DND-41 (cell line): Measurements from ENCODE around the gene DNAAF6.
"Not testable (repeated sequence)": the region's sequence is repeated elsewhere in the genome, so short reads cannot be mapped to it uniquely, and the experiment has no call there.

Experiments used
- ATAC-seq: fragments of 200-7000 bp; cut with Tn5 transposase; 3 replicates; pipeline ENCODE4 v1.9.1; 2021; ENCODE audit warnings: low read depth; ENCODE audit not compliant: insufficient read depth
- DNase-seq: peaks from one replicate; pipeline ENCODE4 v3.0.0-alpha.2; 2020
- H2AFZ ChIP-seq: 2 replicates; pipeline ENCODE4 v1.6.0; 2012; ENCODE audit warnings: low read depth, low read length
- H3K27ac ChIP-seq: 2 replicates; pipeline ENCODE4 v1.5.1; 2012; ENCODE audit warnings: low read length, inconsistent platforms
- H3K27me3 ChIP-seq: fragments of 200-600 bp; sonication (generic); 2 replicates; pipeline ENCODE4 v1.6.0; 2012; ENCODE audit warnings: low read length, mild to moderate bottlenecking, inconsistent platforms; ENCODE audit not compliant: insufficient read depth, poor library complexity
- H3K36me3 ChIP-seq: 2 replicates; pipeline ENCODE4 v1.5.1; 2012; ENCODE audit warnings: low read length, inconsistent platforms; ENCODE audit not compliant: insufficient read depth
- H3K4me1 ChIP-seq: 2 replicates; pipeline ENCODE4 v1.5.1; 2012; ENCODE audit warnings: mild to moderate bottlenecking, low read length; ENCODE audit not compliant: insufficient read depth
- H3K4me2 ChIP-seq: 2 replicates; pipeline ENCODE4 v1.6.0; 2012; ENCODE audit warnings: mild to moderate bottlenecking, moderate library complexity, low read length, inconsistent platforms; ENCODE audit not compliant: insufficient read depth
- H3K4me3 ChIP-seq, 2 experiments: fragments of 200-600 bp in 1 of 2; shearing (Covaris generic) in 1 of 2; 2 replicates each; pipeline ENCODE4 v1.5.1; 2012 to 2016; ENCODE audit warnings: inconsistent platforms in 2 of 2, low read length in 2 of 2, mild to moderate bottlenecking in 2 of 2, low read depth in 1 of 2, moderate library complexity in 1 of 2
- H3K79me2 ChIP-seq: 2 replicates; pipeline ENCODE4 v1.6.0; 2012; ENCODE audit warnings: low read length, inconsistent platforms; ENCODE audit not compliant: insufficient read depth
- H3K9ac ChIP-seq: 2 replicates; pipeline ENCODE4 v1.6.0; 2012; ENCODE audit warnings: low read depth, mild to moderate bottlenecking, inconsistent platforms, low read length, moderate library complexity
- H3K9me3 ChIP-seq: 2 replicates; pipeline ENCODE4 v1.5.1; 2012; ENCODE audit warnings: low read length, moderate library complexity, mild to moderate bottlenecking, inconsistent platforms; ENCODE audit not compliant: insufficient read depth, severe bottlenecking
- H4K20me1 ChIP-seq: 2 replicates; pipeline ENCODE4 v1.6.0; 2012; ENCODE audit warnings: low read length; ENCODE audit not compliant: insufficient read depth
- EZH2 ChIP-seq: IDR thresholded peaks from 3 replicates; pipeline ENCODE4 v1.6.1; 2012; ENCODE audit warnings: borderline replicate concordance, low read depth, mild to moderate bottlenecking, moderate library complexity, low read length, inconsistent platforms; ENCODE audit not compliant: severe bottlenecking
- TF ChIP-seq, protein P1 (sequence below): IDR thresholded peaks from 2 replicates; pipeline ENCODE4 v1.5.1; 2012; ENCODE audit warnings: borderline replicate concordance, low read length, moderate library complexity, mild to moderate bottlenecking; ENCODE audit not compliant: poor library complexity, severe bottlenecking; ENCODE audit errors: extremely low read depth

The DNAAF6 gene

DNA sequence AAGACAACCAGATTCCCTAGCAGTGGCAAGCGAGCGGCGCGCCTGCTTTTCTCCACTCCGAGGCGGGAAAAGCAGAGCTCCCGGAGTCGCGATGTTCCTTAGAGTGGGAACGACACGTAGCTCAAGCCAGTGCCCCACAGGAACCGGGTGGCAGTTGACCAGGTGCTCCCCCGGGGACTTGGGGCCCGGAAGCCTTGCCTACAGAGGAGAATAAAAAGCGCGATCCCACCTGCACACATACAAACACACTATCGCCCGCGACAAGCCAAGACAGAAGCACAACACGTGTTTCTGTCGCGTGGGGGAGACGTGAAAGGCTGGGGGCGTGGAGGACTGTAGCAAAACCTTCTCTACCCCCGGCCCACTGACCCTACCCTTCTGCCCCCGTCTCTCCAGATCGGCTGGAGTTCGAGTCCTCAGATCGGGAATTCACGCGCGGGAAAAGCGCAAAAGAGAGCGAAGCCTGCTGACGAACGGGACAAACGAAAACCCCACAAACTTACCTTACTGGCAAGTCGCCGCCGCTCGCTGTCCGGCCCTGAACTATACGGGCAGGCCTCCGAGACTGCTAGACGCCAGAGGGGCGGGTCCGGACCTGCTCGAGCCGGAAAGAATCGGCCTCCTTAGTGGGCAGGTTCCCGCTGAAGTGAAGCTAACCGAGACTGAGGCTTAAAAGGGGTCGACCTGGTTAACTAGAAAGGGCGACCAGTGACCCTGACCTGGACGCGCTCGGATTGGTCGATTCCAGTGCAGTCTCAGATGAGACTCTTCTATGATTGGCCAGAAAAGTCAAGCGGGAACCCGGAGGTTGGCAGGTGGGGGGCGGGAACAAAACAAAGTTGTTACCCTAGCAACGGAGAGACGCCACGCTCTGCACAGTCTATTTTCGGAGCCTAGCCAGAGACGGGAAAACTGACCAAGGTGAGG, at the start of gene DNAAF6, which contains the start of gene NUP62CL:
TSS of gene DNAAF6 (plus strand) at position 842 of the 927 bp plus-strand sequence. CDS start 6,265 bp downstream, outside the sequence.
TSS of gene NUP62CL (minus strand) at position 664 of the 927 bp plus-strand sequence. CDS start 31,287 bp downstream, outside the sequence.
- ATAC-seq, result no peak
- Histone ChIP-seq H3K9me3 (no peaks in the 10 kb centered on the region), H3K79me2 (no peaks in the 10 kb centered on the region), H3K36me3 (no peaks in the 10 kb centered on the region), H3K27me3 (no peaks in the 10 kb centered on the region), H3K4me3 (no peak within 1 kb of the TSS), H2AFZ (no peak within 1 kb of the TSS), H3K9ac (no peak within 1 kb of the TSS), H3K27ac (no peak within 1 kb of the TSS), H4K20me1 (no peaks in the 10 kb centered on the region), H3K4me1 (no peaks in the 10 kb centered on the region), H3K4me2 (no peak within 1 kb of the TSS)
- TF ChIP-seq, protein P1, sequence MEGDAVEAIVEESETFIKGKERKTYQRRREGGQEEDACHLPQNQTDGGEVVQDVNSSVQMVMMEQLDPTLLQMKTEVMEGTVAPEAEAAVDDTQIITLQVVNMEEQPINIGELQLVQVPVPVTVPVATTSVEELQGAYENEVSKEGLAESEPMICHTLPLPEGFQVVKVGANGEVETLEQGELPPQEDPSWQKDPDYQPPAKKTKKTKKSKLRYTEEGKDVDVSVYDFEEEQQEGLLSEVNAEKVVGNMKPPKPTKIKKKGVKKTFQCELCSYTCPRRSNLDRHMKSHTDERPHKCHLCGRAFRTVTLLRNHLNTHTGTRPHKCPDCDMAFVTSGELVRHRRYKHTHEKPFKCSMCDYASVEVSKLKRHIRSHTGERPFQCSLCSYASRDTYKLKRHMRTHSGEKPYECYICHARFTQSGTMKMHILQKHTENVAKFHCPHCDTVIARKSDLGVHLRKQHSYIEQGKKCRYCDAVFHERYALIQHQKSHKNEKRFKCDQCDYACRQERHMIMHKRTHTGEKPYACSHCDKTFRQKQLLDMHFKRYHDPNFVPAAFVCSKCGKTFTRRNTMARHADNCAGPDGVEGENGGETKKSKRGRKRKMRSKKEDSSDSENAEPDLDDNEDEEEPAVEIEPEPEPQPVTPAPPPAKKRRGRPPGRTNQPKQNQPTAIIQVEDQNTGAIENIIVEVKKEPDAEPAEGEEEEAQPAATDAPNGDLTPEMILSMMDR, result no peak
- no peak for TF ChIP-seq EZH2
- DNase-seq, result no peak

DNA sequence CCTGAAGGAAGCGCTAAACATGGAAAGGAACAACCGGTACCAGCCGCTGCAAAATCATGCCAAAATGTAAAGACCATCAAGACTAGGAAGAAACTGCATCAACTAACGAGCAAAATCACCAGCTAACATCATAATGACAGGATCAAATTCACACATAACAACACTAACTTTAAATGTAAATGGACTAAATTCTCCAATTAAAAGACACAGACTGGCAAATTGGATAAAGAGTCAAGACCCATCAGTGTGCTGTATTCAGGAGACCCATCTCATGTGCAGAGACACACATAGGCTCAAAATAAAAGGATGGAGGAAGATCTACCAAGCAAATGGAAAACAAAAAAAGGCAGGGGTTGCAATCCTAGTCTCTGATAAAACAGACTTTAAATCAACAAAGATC, 48.8 kb upstream of the DNAAF6 start:
- H3K27me3 ChIP-seq, H3K27ac ChIP-seq, H2AFZ ChIP-seq, DNase-seq, H3K9me3 ChIP-seq, H3K4me1 ChIP-seq, ATAC-seq, H4K20me1 ChIP-seq, H3K36me3 ChIP-seq, H3K4me3 ChIP-seq, H3K79me2 ChIP-seq, H3K4me2 ChIP-seq, H3K9ac ChIP-seq: not testable (repeated sequence)

DNA sequence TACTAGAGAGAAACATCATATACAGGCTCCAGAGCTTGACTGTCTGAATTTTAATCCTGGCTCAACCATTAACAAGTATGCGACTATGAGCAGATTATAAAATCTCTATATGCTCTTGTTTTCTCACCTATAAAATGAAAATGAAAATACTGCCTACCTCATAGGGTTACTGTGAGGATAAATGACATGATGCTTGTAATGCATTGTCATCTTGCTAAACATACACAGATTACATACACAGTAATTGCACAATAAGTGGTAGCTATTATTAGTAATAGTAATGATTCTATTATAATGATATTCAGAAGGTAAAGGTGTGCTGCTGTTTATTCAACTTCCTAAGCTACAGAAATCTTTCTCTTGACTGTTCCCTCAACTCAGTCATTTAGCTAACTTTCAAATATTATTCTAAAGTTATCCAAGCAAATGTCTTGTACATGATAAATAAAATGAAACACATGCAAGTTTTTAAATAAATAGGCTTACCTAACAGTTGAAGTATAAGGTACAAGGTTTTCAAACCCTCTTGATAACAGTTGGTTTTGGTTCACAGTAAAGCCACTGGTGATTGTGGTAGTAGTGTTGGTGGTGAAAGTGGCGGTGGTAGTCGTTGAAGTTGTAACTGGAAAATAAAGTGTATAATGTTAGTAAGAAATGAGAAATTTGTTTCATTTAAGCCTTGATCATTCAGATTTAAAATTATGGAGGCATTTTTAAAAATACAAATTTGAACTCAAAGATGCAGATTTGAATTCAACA, 39.1 kb upstream of the DNAAF6 start:
- Histone ChIP-seq H2AFZ (no peak overlapping the region), H3K9ac (no peak overlapping the region), H3K27ac (no peak overlapping the region), H3K9me3 (no peaks in the 10 kb centered on the region), H3K4me1 (no peaks in the 10 kb centered on the region), H3K4me3 (no peak overlapping the region), H3K27me3 (no peaks in the 10 kb centered on the region), H3K4me2 (no peak overlapping the region), H3K36me3 (no peaks in the 10 kb centered on the region), H4K20me1 (no peaks in the 10 kb centered on the region), H3K79me2 (no peaks in the 10 kb centered on the region)
- ATAC-seq, result no peak
- TF ChIP-seq, protein P1, result no peak
- no peak for TF ChIP-seq EZH2
- no peak for DNase-seq

DNA sequence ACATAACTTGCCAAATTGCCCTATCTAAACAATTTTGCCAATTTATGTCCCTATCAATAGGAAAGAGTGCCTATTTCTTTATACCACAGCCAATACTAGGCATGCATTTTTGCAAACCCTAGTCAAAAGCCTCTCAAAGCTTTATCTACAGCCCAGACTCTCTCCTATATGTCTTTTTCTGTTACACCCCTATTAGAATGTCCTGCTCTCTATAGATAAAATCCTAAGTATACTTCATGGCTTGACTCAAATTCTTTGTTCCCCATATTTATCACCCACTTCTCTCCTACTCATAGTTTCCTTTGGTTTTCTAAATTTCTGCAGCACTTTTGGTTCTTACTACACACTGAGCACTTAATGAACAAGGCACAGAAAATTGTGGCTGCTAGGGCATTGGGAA, 38.2 kb upstream of the DNAAF6 start:
- Histone ChIP-seq H3K79me2 (no peaks in the 10 kb centered on the region), H3K27ac (no peak overlapping the region), H3K4me1 (no peaks in the 10 kb centered on the region), H3K9me3 (no peaks in the 10 kb centered on the region), H2AFZ (no peak overlapping the region), H3K4me3 (no peak overlapping the region), H4K20me1 (no peaks in the 10 kb centered on the region), H3K4me2 (no peak overlapping the region), H3K36me3 (no peaks in the 10 kb centered on the region), H3K27me3 (no peaks in the 10 kb centered on the region), H3K9ac (no peak overlapping the region)
- DNase-seq (no peak), ATAC-seq (no peak)
- TF ChIP-seq, protein P1, result no peak
- no peak for TF ChIP-seq EZH2
